ENCODE data around the gene SNX18. TPM values are rescaled to one million over a fixed set of nuclear protein-coding genes. Genes with fewer than 3 reads are reported as not detected.

SNX18 gene
- total RNA-seq, 1 experiment from 2014 or later = 14.3 TPM

DNA sequence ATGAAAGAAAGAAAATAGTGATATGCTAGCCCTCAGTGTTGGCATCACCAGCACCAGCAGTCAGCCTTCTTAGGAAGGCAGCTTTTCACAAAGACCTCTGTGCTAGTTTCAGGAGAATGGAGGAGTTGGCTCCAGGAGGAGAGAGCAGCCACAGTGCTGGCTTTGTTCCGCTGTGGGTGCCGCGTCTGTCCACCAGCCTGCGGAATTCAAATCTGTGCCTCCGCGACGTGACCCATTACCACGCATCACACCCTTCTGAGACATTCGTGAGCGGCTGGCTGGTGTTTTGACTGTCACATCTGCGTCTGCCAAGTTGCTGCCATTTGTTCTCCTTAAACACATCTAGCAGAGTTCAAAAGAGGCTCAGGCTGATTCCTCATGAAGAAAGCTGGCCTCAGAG, 34.4 kb downstream of the SNX18 start:
- H2AFZ ChIP-seq (ENCODE audit: low read length) = no peak overlapping the region

DNA sequence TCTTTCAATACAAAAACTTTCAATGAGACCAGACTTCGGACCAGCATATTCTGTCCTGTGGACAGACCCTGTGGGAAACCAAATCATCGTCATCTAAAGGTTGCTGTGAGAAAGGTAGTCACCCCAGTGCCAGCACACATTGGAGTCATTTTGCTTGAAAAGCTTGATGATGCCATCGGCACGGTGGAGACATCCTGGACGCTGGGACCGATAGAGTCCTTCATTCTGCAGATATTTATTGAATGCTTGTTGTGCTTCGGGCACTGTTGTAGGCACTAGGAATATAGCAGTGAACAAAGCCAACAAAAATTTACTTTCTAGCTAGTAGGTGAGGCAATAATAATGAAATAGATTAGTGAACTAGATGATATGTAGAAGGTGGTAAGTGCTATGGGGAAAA, 34.9 kb downstream of the SNX18 start:
- peaks cover 9% of the 10 kb centered on the region; the same call in 1 of the 2 replicates for H3K4me1 ChIP-seq (ENCODE audit: insufficient read depth, low read length)
- CTCF ChIA-PET = no interaction called here
- no peak overlapping the region for H3K9ac ChIP-seq (ENCODE audit: low read length)
- no peak overlapping the region for H2AFZ ChIP-seq (ENCODE audit: low read length)
- POLR2A ChIA-PET (ENCODE audit: unreplicated experiment) = no interaction called here
- H3K4me2 ChIP-seq (ENCODE audit: low read length) = no peak overlapping the region
- no peaks in the 10 kb centered on the region for H3K9me2 ChIP-seq (replicated peaks; ENCODE audit: low read length)
- TF ChIP-seq EZH2phosphoT487 (IDR thresholded peaks at IDR 0.05; ENCODE audit: borderline replicate concordance, low read length) = no peak
- TF ChIP-seq EZH2 (IDR thresholded peaks at IDR 0.05; ENCODE audit: low read length, unreplicated experiment) = no peak
- TF ChIP-seq, protein P1, sequence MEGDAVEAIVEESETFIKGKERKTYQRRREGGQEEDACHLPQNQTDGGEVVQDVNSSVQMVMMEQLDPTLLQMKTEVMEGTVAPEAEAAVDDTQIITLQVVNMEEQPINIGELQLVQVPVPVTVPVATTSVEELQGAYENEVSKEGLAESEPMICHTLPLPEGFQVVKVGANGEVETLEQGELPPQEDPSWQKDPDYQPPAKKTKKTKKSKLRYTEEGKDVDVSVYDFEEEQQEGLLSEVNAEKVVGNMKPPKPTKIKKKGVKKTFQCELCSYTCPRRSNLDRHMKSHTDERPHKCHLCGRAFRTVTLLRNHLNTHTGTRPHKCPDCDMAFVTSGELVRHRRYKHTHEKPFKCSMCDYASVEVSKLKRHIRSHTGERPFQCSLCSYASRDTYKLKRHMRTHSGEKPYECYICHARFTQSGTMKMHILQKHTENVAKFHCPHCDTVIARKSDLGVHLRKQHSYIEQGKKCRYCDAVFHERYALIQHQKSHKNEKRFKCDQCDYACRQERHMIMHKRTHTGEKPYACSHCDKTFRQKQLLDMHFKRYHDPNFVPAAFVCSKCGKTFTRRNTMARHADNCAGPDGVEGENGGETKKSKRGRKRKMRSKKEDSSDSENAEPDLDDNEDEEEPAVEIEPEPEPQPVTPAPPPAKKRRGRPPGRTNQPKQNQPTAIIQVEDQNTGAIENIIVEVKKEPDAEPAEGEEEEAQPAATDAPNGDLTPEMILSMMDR (conservative IDR thresholded peaks at IDR 0.05; ENCODE audit: low read depth, low read length) = no peak
- H3K79me2 ChIP-seq (ENCODE audit: low read length) = no peaks in the 10 kb centered on the region
- H3K27ac ChIP-seq (ENCODE audit: low read length) = no peak overlapping the region
- no peaks in the 10 kb centered on the region for H3F3A ChIP-seq (ENCODE audit: low read length, unreplicated experiment)
- no peaks in the 10 kb centered on the region for H3K27me3 ChIP-seq (ENCODE audit: low read length)
- no peak overlapping the region for H3K4me3 ChIP-seq (ENCODE audit: low read length)
- H3K36me3 ChIP-seq (ENCODE audit: low read depth, low read length) = no peaks in the 10 kb centered on the region
- no peaks in the 10 kb centered on the region for H3K9me3 ChIP-seq (ENCODE audit: low read length)
- ATAC-seq (no peak), DNase-seq (no peak)
- H4K20me1 ChIP-seq (ENCODE audit: low read length) = no peaks in the 10 kb centered on the region
- intact Hi-C loops (cut with micrococcal nuclease) = no loop called here
- BruUV-seq (replicated peaks) = no TSS peak

More for the DNA sequence above, 34.4 kb downstream of the SNX18 start:
- Histone ChIP-seq H3K4me1 (ENCODE audit: insufficient read depth, low read length) (peaks cover 14% of the 10 kb centered on the region; the same call in 1 of the 2 replicates), H3K4me2 (ENCODE audit: low read length) (no peak overlapping the region), H3K79me2 (ENCODE audit: low read length) (no peaks in the 10 kb centered on the region), H3K9ac (ENCODE audit: low read length) (no peak overlapping the region), H3K9me2 (replicated peaks; ENCODE audit: low read length) (no peaks in the 10 kb centered on the region), H3K27me3 (ENCODE audit: low read length) (no peaks in the 10 kb centered on the region), H3F3A (ENCODE audit: low read length, unreplicated experiment) (no peaks in the 10 kb centered on the region), H3K9me3 (ENCODE audit: low read length) (no peaks in the 10 kb centered on the region), H3K36me3 (ENCODE audit: low read depth, low read length) (no peaks in the 10 kb centered on the region), H4K20me1 (ENCODE audit: low read length) (no peaks in the 10 kb centered on the region), H3K27ac (ENCODE audit: low read length) (no peak overlapping the region), H3K4me3 (ENCODE audit: low read length) (no peak overlapping the region)
- ATAC-seq (no peak), DNase-seq (no peak)
- no TSS peak for BruUV-seq (replicated peaks)
- POLR2A ChIA-PET (ENCODE audit: unreplicated experiment) = no interaction called here
- TF ChIP-seq EZH2 (IDR thresholded peaks at IDR 0.05; ENCODE audit: low read length, unreplicated experiment) = no peak
- TF ChIP-seq EZH2phosphoT487 (IDR thresholded peaks at IDR 0.05; ENCODE audit: borderline replicate concordance, low read length) = no peak
- TF ChIP-seq, protein P1 (conservative IDR thresholded peaks at IDR 0.05; ENCODE audit: low read depth, low read length) = no peak
- intact Hi-C loops (cut with micrococcal nuclease) = no loop called here
- CTCF ChIA-PET = no interaction called here

- no peaks in the 10 kb centered on the region for H3K9me3 ChIP-seq (ENCODE audit: low read length)
- CTCF ChIA-PET = no interaction called here
- H3K4me1 ChIP-seq (ENCODE audit: insufficient read depth, low read length) = no peaks in the 10 kb centered on the region
- no TSS peak for BruUV-seq (replicated peaks)
- no peak overlapping the region for H3K4me2 ChIP-seq (ENCODE audit: low read length)
- no peak overlapping the region for H2AFZ ChIP-seq (ENCODE audit: low read length)
- H3K4me3 ChIP-seq (ENCODE audit: low read length) = no peak overlapping the region
- no peaks in the 10 kb centered on the region for H3F3A ChIP-seq (ENCODE audit: low read length, unreplicated experiment)
- DNase-seq = no peak
- H4K20me1 ChIP-seq (ENCODE audit: low read length) = no peaks in the 10 kb centered on the region
- intact Hi-C loops (cut with micrococcal nuclease) = no loop called here
- ATAC-seq = no peak
- H3K9me2 ChIP-seq (replicated peaks; ENCODE audit: low read length) = no peaks in the 10 kb centered on the region
- no peaks in the 10 kb centered on the region for H3K79me2 ChIP-seq (ENCODE audit: low read length)
- no peaks in the 10 kb centered on the region for H3K27me3 ChIP-seq (ENCODE audit: low read length)
- H3K9ac ChIP-seq (ENCODE audit: low read length) = no peak overlapping the region
- H3K36me3 ChIP-seq (ENCODE audit: low read depth, low read length) = no peaks in the 10 kb centered on the region
- H3K27ac ChIP-seq (ENCODE audit: low read length) = no peak overlapping the region
- no peak for TF ChIP-seq EZH2 (IDR thresholded peaks at IDR 0.05; ENCODE audit: low read length, unreplicated experiment)
- TF ChIP-seq, protein P1 (conservative IDR thresholded peaks at IDR 0.05; ENCODE audit: low read depth, low read length) = no peak
- no peak for TF ChIP-seq EZH2phosphoT487 (IDR thresholded peaks at IDR 0.05; ENCODE audit: borderline replicate concordance, low read length)
- POLR2A ChIA-PET (ENCODE audit: unreplicated experiment) = no interaction called here
These were observed 36.2 kb downstream of the SNX18 start for GRCh38 chr5:54553659-54554207.
